A673 (cell line): ENCODE data around the gene ACTL6B. TPM values are rescaled to one million over a fixed set of nuclear protein-coding genes. Genes with fewer than 3 reads are reported as not detected.

ENCODE experiments used
- BruUV-seq: library from RNA; stranded (reverse); fragments of 400-500 nt; replicated peaks from 2 replicates; lab custom pipeline; 2021; lab: Mats Ljungman, UMichigan
- CTCF ChIA-PET: fragments of 300-600 bp; sonication (Branson Sonifier 250); formaldehyde crosslinking; loops from one replicate; lab custom pipeline; 2022; ENCODE audit warnings: antibody characterized with exemption; lab: Charles Lee
- POLR2A ChIA-PET: fragments of 300-600 bp; sonication (Branson Sonifier 250); formaldehyde crosslinking; loops from one replicate; lab custom pipeline; 2022; ENCODE audit warnings: antibody characterized with exemption; ENCODE audit not compliant: low non-redundant PET; lab: Charles Lee
- DNase-seq: peaks from one replicate; pipeline ENCODE4 v3.0.0-alpha.2; 2015; ENCODE audit warnings: low spot score
- H3K27ac ChIP-seq: fragments of 200-600 bp; sonication (generic); 2 replicates; pipeline ENCODE4 v1.5.1; 2016; ENCODE audit warnings: mixed run types, low read depth, mild to moderate bottlenecking, mixed read lengths, antibody characterized with exemption, low read length; ENCODE audit not compliant: poor library complexity, severe bottlenecking
- H3K27me3 ChIP-seq: fragments of 200-600 bp; sonication (generic); replicated peaks from 2 replicates; pipeline ENCODE4 v1.6.1; 2017; ENCODE audit warnings: mixed run types, low read depth, mild to moderate bottlenecking, mixed read lengths, antibody characterized with exemption, low read length; ENCODE audit not compliant: insufficient read depth, poor library complexity
- H3K36me3 ChIP-seq: fragments of 200-600 bp; sonication (generic); 2 replicates; pipeline ENCODE4 v1.6.1; 2016; ENCODE audit warnings: mixed run types, mild to moderate bottlenecking, mixed read lengths, antibody characterized with exemption, low read length; ENCODE audit not compliant: insufficient read depth, poor library complexity, severe bottlenecking
- H3K4me1 ChIP-seq: fragments of 200-600 bp; sonication (generic); 2 replicates; pipeline ENCODE4 v1.6.1; 2017; ENCODE audit warnings: mixed run types, mild to moderate bottlenecking, mixed read lengths, antibody characterized with exemption, low read length; ENCODE audit not compliant: insufficient read depth, poor library complexity, severe bottlenecking
- H3K4me3 ChIP-seq: fragments of 200-600 bp; sonication (generic); 2 replicates; pipeline ENCODE4 v1.5.1; 2016; ENCODE audit warnings: low read depth, mixed run types, mild to moderate bottlenecking, mixed read lengths, low read length; ENCODE audit not compliant: poor library complexity, severe bottlenecking
- H3K9me3 ChIP-seq: fragments of 200-600 bp; sonication (generic); 2 replicates; pipeline ENCODE4 v1.6.1; 2016; ENCODE audit warnings: mixed run types, low read depth, mild to moderate bottlenecking, mixed read lengths, antibody characterized with exemption, low read length; ENCODE audit not compliant: poor library complexity, severe bottlenecking
- EZH2 ChIP-seq: fragments of 200-600 bp; sonication (generic); IDR thresholded peaks from 2 replicates; pipeline ENCODE4 v1.6.1; 2017; ENCODE audit warnings: borderline replicate concordance, low read depth, mild to moderate bottlenecking, mixed read lengths, antibody characterized with exemption, low read length; ENCODE audit not compliant: poor library complexity, severe bottlenecking
- intact Hi-C: fragments of 100-400 bp; cut with micrococcal nuclease; formaldehyde crosslinking; loops from one replicate; pipeline ENCODE4 v1.10.0; 2022; ENCODE audit not compliant: unreplicated experiment
- total RNA-seq: library from RNA; stranded (reverse); gene quantifications from 2 replicates; pipeline ENCODE4 v1.2.3, GENCODE V29; 2021
- TF ChIP-seq, protein P1 (sequence below): fragments of 300-800, 200-600 bp; sonication (generic); conservative IDR thresholded peaks from 2 replicates; pipeline ENCODE4 v1.5.1; 2017; ENCODE audit warnings: low read depth, mild to moderate bottlenecking, antibody characterized with exemption, low read length, moderate library complexity, mixed read lengths

The ACTL6B gene
- total RNA-seq, 1 experiment from 2014 or later: not detected

DNA sequence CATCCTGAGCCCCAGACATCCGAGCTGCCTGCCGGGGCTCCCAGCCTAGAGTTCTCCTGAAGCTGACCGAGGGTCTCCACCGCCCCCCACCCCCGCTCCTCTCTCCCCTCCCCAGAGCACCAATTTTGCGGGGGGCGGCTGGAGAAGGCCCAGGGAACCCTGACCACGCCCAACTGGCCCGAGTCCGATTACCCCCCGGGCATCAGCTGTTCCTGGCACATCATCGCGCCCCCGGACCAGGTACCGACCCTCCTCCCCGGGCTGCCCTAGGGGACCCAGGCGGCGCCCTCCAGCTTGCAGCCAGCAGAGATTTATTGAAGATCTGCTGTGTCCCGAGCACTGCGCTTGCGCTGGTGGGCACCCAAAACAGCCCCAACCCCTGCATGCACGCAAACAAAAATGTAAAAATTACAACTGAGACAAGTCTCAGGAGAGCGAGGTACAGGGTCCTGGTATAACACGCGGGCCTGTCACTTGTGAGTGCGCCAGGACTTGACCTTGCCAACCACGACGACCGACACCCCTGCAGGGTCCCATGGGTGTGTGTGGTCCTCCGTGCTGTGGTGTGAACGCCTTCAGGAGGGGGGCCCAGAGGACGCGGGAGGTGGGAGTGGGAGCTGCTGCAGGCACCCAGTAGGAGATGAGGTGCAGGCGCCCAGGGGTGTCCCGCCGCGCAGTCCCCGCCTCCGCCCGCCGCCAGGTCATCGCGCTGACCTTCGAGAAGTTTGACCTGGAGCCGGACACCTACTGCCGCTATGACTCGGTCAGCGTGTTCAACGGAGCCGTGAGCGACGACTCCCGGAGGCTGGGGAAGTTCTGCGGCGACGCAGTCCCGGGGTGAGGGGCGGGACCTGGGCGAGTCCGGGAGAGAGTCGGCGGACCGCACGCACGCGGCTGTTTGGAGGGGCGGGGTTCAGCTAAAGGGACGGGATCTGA lies 51.0 kb downstream of the ACTL6B start:
- no TSS peak for BruUV-seq
- no peaks in the 10 kb centered on the region for H3K27me3 ChIP-seq
- no peak for DNase-seq
- peaks cover 3% of the 10 kb centered on the region for H3K36me3 ChIP-seq
- peaks cover 13% of the 10 kb centered on the region for H3K4me1 ChIP-seq
- no peak for TF ChIP-seq EZH2
- TF ChIP-seq, protein P1, sequence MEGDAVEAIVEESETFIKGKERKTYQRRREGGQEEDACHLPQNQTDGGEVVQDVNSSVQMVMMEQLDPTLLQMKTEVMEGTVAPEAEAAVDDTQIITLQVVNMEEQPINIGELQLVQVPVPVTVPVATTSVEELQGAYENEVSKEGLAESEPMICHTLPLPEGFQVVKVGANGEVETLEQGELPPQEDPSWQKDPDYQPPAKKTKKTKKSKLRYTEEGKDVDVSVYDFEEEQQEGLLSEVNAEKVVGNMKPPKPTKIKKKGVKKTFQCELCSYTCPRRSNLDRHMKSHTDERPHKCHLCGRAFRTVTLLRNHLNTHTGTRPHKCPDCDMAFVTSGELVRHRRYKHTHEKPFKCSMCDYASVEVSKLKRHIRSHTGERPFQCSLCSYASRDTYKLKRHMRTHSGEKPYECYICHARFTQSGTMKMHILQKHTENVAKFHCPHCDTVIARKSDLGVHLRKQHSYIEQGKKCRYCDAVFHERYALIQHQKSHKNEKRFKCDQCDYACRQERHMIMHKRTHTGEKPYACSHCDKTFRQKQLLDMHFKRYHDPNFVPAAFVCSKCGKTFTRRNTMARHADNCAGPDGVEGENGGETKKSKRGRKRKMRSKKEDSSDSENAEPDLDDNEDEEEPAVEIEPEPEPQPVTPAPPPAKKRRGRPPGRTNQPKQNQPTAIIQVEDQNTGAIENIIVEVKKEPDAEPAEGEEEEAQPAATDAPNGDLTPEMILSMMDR: no peak
- no peaks in the 10 kb centered on the region for H3K9me3 ChIP-seq
- CTCF ChIA-PET: no interaction called here
- peak overlapping the region; percentile 62 for H3K27ac ChIP-seq
- POLR2A ChIA-PET: no interaction called here
- intact Hi-C loops: loop anchor here (5.0 kb wide), 1 partner anchor 87 kb away; the partner anchor contains the start of gene GIGYF1
- H3K4me3 ChIP-seq: peak overlapping the region; percentile 69

DNA sequence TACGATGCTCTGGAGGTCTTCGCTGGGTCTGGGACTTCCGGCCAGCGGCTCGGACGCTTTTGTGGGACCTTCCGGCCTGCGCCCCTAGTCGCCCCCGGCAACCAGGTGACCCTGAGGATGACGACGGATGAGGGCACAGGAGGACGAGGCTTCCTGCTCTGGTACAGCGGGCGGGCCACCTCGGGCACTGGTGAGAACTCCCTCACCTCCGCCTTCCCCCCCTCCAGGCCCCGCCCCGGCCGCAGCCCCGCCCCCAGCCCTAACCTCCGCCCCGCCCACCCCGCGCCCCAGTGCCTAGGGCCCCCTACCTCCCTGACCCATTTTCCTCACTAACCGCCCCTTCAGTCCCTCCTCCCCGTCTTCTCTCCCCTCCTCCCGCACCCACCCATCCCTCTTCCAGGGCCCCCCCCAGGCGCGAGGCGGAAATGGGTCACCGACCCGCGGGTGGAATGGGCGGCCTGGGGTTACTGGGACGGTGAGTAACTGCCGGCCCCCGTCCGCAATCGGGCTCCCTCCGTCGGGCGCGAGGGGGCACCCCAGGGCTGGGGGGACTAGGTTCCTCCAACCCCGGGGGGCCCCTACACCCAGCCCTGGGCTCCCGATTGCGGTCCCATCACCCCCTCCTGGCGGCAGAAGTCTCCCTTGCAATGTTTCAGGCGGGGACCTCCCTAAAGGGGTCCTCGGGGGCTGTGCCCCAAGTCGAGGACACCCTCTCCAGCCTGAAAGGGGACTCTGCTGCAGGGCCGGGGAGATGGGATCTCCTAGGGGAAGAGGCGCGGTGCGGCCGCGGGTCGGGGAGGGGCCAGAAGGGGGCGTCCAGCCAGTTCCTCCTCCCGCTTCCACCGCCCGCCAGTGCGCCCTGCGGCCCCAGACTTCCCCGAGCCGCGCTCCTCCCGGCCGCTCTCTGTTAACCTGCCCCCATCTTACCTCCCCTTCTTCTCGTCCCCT lies 51.9 kb downstream of the ACTL6B start:
- Histone ChIP-seq H3K27me3 (no peaks in the 10 kb centered on the region), H3K27ac (peak overlapping the region; percentile 62), H3K9me3 (no peaks in the 10 kb centered on the region), H3K36me3 (peaks cover 3% of the 10 kb centered on the region), H3K4me1 (peaks cover 13% of the 10 kb centered on the region), H3K4me3 (peak overlapping the region; percentile 69)
- ChIA-PET CTCF (no interaction called here), POLR2A (interaction anchor here (0.9 kb wide), 1 partner anchor 18 kb away, joined by 3 read pairs; the partner anchor contains the start of gene FBXO24)
- TF ChIP-seq, protein P1: peak; percentile 54
- TF ChIP-seq EZH2: no peak
- peak; percentile 64 for DNase-seq
- BruUV-seq: no TSS peak
- intact Hi-C loops: loop anchor here (5.0 kb wide), 1 partner anchor 88 kb away; the partner anchor contains the start of gene GIGYF1

DNA sequence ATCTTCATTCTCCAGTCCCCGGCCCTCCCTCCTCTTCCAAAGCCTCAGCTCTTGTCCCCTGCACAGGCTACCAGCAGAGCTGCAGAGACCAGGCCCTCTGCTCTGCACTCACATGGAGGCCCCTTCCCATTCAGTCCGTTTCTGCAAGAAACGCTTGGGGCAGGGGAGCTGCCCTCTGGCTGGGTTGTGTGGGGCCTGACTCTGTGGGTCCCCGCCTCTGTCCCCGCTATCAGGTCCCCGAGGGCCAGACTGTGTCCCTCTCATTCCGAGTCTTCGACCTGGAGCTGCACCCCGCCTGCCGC lies 52.6 kb downstream of the ACTL6B start:
- intact Hi-C loops: loop anchor here (5.0 kb wide), 1 partner anchor 89 kb away; the partner anchor contains the start of gene GIGYF1
- peak; percentile 52 for DNase-seq
- TF ChIP-seq, protein P1: no peak
- H3K27me3 ChIP-seq: no peaks in the 10 kb centered on the region
- H3K27ac ChIP-seq: peak overlapping the region; percentile 56
- H3K4me1 ChIP-seq: peaks cover 13% of the 10 kb centered on the region
- H3K36me3 ChIP-seq: peaks cover 3% of the 10 kb centered on the region
- POLR2A ChIA-PET: interaction anchor here (0.9 kb wide), 1 partner anchor 17 kb away, joined by 3 read pairs; the partner anchor contains the start of gene FBXO24
- peak overlapping the region; percentile 69 for H3K4me3 ChIP-seq
- BruUV-seq: no TSS peak
- CTCF ChIA-PET: no interaction called here
- H3K9me3 ChIP-seq: no peaks in the 10 kb centered on the region
